Liver (tissue), 9 donors: ENCODE results near the gene ENO4. TPM values are rescaled to one million over a fixed set of nuclear protein-coding genes. Genes with fewer than 3 reads are reported as not detected.

Experiments used
- DNase-seq: peaks from one replicate; pipeline ENCODE4 v3.0.0-alpha.2; 2017; ENCODE audit warnings: low spot score
- H3K27ac ChIP-seq, 2 donors: one replicate each; pipeline ENCODE4 v1.7.0; 2013; ENCODE audit warnings: inconsistent platforms in 2 of 2, low read length in 2 of 2, control low read depth in 1 of 2, low read depth in 1 of 2, mild to moderate bottlenecking in 1 of 2
- H3K27me3 ChIP-seq, 4 donors: one replicate each; pipeline versions ENCODE4 v1.6.1 to v1.7.0; 2013; ENCODE audit warnings: low read length in 3 of 4, inconsistent platforms in 1 of 4, mild to moderate bottlenecking in 1 of 4, moderate library complexity in 1 of 4; ENCODE audit not compliant: control insufficient read depth in 4 of 4, insufficient read depth in 4 of 4
- H3K36me3 ChIP-seq, 4 donors: one replicate each; pipeline versions ENCODE4 v1.6.1 to v1.7.0; 2013; ENCODE audit warnings: low read length in 3 of 4, mild to moderate bottlenecking in 3 of 4, low read depth in 1 of 4, moderate library complexity in 1 of 4; ENCODE audit not compliant: control insufficient read depth in 4 of 4, insufficient read depth in 3 of 4
- H3K4me1 ChIP-seq, 4 donors: one replicate each; pipeline versions ENCODE4 v1.6.1 to v1.7.0; 2013; ENCODE audit warnings: low read length in 3 of 4, mild to moderate bottlenecking in 3 of 4, moderate library complexity in 1 of 4; ENCODE audit not compliant: control insufficient read depth in 4 of 4, insufficient read depth in 4 of 4
- H3K4me3 ChIP-seq, 3 donors: one replicate each; pipeline versions ENCODE4 v1.6.1 to v1.7.0; 2013; ENCODE audit warnings: low read length in 3 of 3, control low read depth in 1 of 3, low read depth in 1 of 3, mild to moderate bottlenecking in 1 of 3
- H3K9ac ChIP-seq, 2 donors: one replicate each; pipeline ENCODE4 v1.7.0; 2013; ENCODE audit warnings: low read length in 2 of 2, mild to moderate bottlenecking in 2 of 2, moderate library complexity in 2 of 2, control low read depth in 1 of 2, low read depth in 1 of 2
- H3K9me3 ChIP-seq, 4 donors: one replicate each; pipeline versions ENCODE4 v1.6.1 to v1.7.0; 2013; ENCODE audit warnings: low read length in 3 of 4; ENCODE audit not compliant: control insufficient read depth in 4 of 4
- EGR1 ChIP-seq, 2 donors: IDR thresholded peaks; 2 replicates each; pipeline ENCODE4 v1.6.1; 2016 to 2018; ENCODE audit warnings: antibody characterized with exemption in 2 of 2, low read depth in 2 of 2
- GABPA ChIP-seq, 2 donors: IDR thresholded peaks in 1 of 2; conservative IDR thresholded peaks in 1 of 2; 2 replicates each; pipeline ENCODE4 v1.6.1; 2016; ENCODE audit warnings: antibody characterized with exemption in 2 of 2, mild to moderate bottlenecking in 1 of 2, moderate library complexity in 1 of 2
- HNF4A ChIP-seq, 2 donors: conservative IDR thresholded peaks; 2 replicates each; pipeline ENCODE4 v1.6.1; 2016; ENCODE audit warnings: antibody characterized with exemption in 2 of 2, mild to moderate bottlenecking in 2 of 2
- HNF4G ChIP-seq: IDR thresholded peaks from 2 replicates; pipeline ENCODE4 v1.6.1; 2016; ENCODE audit warnings: antibody characterized with exemption
- JUND ChIP-seq, 2 donors: IDR thresholded peaks; 2 replicates each; pipeline ENCODE4 v1.6.1; 2016; ENCODE audit warnings: antibody characterized with exemption in 2 of 2
- NR2F2 ChIP-seq: IDR thresholded peaks from 2 replicates; pipeline ENCODE4 v1.6.1; 2016; ENCODE audit warnings: antibody characterized with exemption
- RAD21 ChIP-seq, 2 donors: IDR thresholded peaks; 2 replicates each; pipeline ENCODE4 v1.6.1; 2016; ENCODE audit warnings: antibody characterized with exemption in 2 of 2, mild to moderate bottlenecking in 2 of 2
- SP1 ChIP-seq: IDR thresholded peaks from 2 replicates; pipeline ENCODE4 v1.6.1; 2018; ENCODE audit warnings: antibody characterized with exemption, mild to moderate bottlenecking
- TAF1 ChIP-seq: conservative IDR thresholded peaks from 2 replicates; pipeline ENCODE4 v1.6.1; 2016; ENCODE audit warnings: antibody characterized with exemption, mild to moderate bottlenecking
- YY1 ChIP-seq: IDR thresholded peaks from 2 replicates; pipeline ENCODE4 v1.6.1; 2016; ENCODE audit warnings: antibody characterized with exemption, mild to moderate bottlenecking
- WGBS: extraction: QIAGEN DNeasy Blood & Tissue Kit; methylation state at CpG from one replicate; pipeline ENCODE4 v1.1.7; 2013; 5-methylcytosine and 5-hydroxymethylcytosine counted together
- polyA plus RNA-seq, 2 donors: library from polyadenylated mRNA; stranded (reverse) in 1 of 2; unstranded in 1 of 2; fragments of 200-250 nt in 1 of 2; fragments of >200 nt in 1 of 2; fragmentation: Nextera tagmentation in 1 of 2; extraction: Ambion mirVana in 1 of 2; gene quantifications; one replicate each; pipeline versions ENCODE4 v1.2.1 to v1.2.3, GENCODE V29; 2013 to 2015
- total RNA-seq, 2 donors: library from RNA; depleted of rRNA; stranded (reverse); fragments of >200 nt; gene quantifications; one replicate each; pipeline ENCODE4 v1.2.3, GENCODE V29; 2014
- TF ChIP-seq, protein P1 (sequence below): IDR thresholded peaks from 2 replicates; pipeline ENCODE4 v1.6.1; 2016; ENCODE audit warnings: antibody characterized with exemption
- TF ChIP-seq, protein P2 (sequence below): IDR thresholded peaks from 2 replicates; pipeline ENCODE4 v1.6.1; 2016; ENCODE audit warnings: antibody characterized with exemption
- TF ChIP-seq, protein P3 (sequence below): IDR thresholded peaks from 2 replicates; pipeline ENCODE4 v1.6.1; 2016; ENCODE audit warnings: antibody characterized with exemption
- TF ChIP-seq, protein P4 (sequence below): IDR thresholded peaks from 2 replicates; pipeline ENCODE4 v1.6.1; 2016; ENCODE audit warnings: antibody characterized with exemption, mild to moderate bottlenecking
- donor health status: healthy.
- donor health status: healthy.
- donor health status: healthy.
- donor health status: healthy.
- donor health status: healthy.

The ENO4 gene
- total and polyA plus RNA-seq, 4 donors = 0.03 to 0.19 (median 0.10) TPM

DNA sequence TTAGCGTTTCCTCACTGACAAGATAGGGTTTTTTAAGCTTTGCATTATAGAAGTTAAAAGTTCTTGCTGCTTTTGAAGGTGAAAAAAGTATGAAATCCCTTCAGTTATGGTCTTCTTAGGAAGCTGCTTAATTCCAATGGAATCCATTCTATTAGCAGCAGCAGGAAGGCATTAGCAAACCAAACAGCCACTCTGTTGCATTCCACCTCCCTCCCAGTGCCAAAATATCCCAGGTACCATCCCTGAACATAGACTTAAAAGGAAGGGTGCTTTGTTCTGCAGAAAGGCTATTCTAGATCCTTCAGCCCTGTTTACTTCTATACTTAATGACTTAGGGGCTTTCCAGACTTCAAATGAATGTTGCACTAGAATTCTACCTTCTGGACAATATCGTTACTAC is 23.8 kb downstream of the ENO4 start:
- Histone ChIP-seq H3K4me3 (no peak overlapping the region), H3K27ac (no peak overlapping the region), H3K27me3 (no peaks in the 10 kb centered on the region), H3K9me3 (no peaks in the 10 kb centered on the region), H3K4me1 (peaks cover 0 to 9% (median 1%) of the 10 kb centered on the region in 4 donors), H3K36me3 (no peaks in the 10 kb centered on the region), H3K9ac (no peak overlapping the region)
- DNase-seq = no peak
- 73% methylated on average over 2 of the region's 2 CpGs for WGBS
- TF ChIP-seq HNF4G = no peak
- TF ChIP-seq, protein P1, sequence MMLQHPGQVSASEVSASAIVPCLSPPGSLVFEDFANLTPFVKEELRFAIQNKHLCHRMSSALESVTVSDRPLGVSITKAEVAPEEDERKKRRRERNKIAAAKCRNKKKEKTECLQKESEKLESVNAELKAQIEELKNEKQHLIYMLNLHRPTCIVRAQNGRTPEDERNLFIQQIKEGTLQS = no peak

DNA sequence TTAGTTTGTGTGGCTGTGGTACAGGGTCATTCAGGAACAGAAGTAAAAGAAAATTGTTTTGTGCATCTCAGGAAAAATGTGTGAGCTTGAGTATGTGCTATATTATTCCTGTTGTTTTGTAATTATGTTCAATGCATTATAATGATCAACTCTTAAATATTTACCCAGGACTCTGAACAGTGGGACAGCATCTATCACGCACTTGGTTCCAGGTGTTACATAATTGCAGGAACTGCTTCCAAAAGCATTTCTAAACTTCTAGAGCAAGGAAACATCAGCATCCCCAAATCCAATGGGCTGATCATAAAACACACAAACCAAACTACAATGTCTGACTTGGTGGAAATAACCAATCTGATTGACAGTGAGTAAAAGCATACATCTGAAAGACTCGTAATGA is 26.6 kb downstream of the ENO4 start:
- no peak for DNase-seq
- Histone ChIP-seq H3K4me3 (no peak overlapping the region), H3K9ac (no peak overlapping the region), H3K4me1 (peaks cover 0 to 3% (median under 1%) of the 10 kb centered on the region in 4 donors), H3K36me3 (no peaks in the 10 kb centered on the region), H3K27me3 (no peaks in the 10 kb centered on the region), H3K27ac (no peak overlapping the region), H3K9me3 (no peaks in the 10 kb centered on the region)
- TF ChIP-seq TAF1 (no peak), HNF4A (conservative IDR thresholded peaks at IDR 0.05) (peak in 1 of 2 donors; percentile 11)
- 68% methylated on average over 2 of the region's 2 CpGs for whole genome bisulfite sequencing

DNA sequence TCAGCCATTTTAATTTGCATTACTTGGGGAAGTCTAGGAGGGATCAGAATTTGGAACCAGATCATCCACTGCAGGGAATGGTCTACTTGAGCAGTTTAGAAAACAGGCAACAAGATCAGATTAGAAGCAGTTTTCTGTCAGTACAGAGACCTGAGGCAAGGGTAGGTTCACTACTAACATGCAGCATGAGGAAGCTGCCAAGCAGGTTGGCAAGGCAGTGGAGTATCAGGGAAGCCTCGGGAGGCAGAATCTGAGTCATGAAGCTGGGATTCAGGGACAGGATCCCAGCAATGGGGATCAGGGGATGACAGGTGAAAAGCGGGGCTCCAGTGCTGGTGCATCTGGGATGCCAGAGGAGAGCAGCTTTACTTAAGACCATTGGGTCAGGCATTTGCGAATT is 28.1 kb downstream of the ENO4 start:
- no peak for DNase-seq
- TF ChIP-seq YY1 = no peak
- TF ChIP-seq HNF4G = no peak
- TF ChIP-seq, protein P2, sequence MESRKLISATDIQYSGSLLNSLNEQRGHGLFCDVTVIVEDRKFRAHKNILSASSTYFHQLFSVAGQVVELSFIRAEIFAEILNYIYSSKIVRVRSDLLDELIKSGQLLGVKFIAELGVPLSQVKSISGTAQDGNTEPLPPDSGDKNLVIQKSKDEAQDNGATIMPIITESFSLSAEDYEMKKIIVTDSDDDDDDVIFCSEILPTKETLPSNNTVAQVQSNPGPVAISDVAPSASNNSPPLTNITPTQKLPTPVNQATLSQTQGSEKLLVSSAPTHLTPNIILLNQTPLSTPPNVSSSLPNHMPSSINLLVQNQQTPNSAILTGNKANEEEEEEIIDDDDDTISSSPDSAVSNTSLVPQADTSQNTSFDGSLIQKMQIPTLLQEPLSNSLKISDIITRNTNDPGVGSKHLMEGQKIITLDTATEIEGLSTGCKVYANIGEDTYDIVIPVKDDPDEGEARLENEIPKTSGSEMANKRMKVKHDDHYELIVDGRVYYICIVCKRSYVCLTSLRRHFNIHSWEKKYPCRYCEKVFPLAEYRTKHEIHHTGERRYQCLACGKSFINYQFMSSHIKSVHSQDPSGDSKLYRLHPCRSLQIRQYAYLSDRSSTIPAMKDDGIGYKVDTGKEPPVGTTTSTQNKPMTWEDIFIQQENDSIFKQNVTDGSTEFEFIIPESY = no peak
- TF ChIP-seq, protein P3, sequence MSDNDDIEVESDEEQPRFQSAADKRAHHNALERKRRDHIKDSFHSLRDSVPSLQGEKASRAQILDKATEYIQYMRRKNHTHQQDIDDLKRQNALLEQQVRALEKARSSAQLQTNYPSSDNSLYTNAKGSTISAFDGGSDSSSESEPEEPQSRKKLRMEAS = no peak
- TF ChIP-seq RAD21 (IDR thresholded peaks at IDR 0.05) = no peak
- Histone ChIP-seq H3K36me3 (no peaks in the 10 kb centered on the region), H3K4me3 (no peak overlapping the region), H3K9ac (no peak overlapping the region), H3K27ac (no peak overlapping the region), H3K9me3 (no peaks in the 10 kb centered on the region), H3K27me3 (no peaks in the 10 kb centered on the region), H3K4me1 (no peaks in the 10 kb centered on the region)
- WGBS = 88% methylated on average over 3 of the region's 3 CpGs

DNA sequence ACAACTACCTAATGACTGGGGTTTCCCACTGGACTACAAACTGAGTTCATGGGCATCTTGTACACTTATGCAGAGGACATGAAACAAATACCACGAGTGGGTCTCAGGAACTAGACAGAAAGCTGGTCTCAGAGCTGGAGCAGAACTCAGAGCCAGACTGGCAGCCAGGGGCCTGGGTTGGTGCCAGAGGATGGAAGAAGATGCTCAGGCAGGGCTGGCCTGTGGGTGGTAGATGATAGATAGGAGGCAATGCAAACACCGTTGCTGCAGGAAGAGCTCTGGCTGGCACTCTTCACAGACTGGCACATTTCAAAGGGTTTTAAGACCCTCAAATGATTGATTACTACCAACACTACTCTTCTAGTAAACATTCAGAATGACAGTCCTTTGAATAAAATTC is 28.8 kb downstream of the ENO4 start:
- 75% methylated on average over 2 of the region's 2 CpGs for WGBS
- no peaks in the 10 kb centered on the region for H3K36me3 ChIP-seq
- H3K9me3 ChIP-seq = no peaks in the 10 kb centered on the region
- H3K27ac ChIP-seq = no peak overlapping the region
- no peak for DNase-seq
- no peaks in the 10 kb centered on the region for H3K4me1 ChIP-seq
- no peaks in the 10 kb centered on the region for H3K27me3 ChIP-seq
- TF ChIP-seq EGR1 (IDR thresholded peaks at IDR 0.05; ENCODE audit: low read depth in 2 of 2) (no peak), NR2F2 (no peak), SP1 (no peak), JUND (IDR thresholded peaks at IDR 0.05) (no peak), GABPA (IDR thresholded peaks at IDR 0.05 in 1 of 2, conservative IDR thresholded peaks at IDR 0.05 in 1 of 2) (no peak), HNF4G (no peak), RAD21 (IDR thresholded peaks at IDR 0.05) (no peak), YY1 (no peak)
- TF ChIP-seq, protein P3 = no peak
- TF ChIP-seq, protein P4, sequence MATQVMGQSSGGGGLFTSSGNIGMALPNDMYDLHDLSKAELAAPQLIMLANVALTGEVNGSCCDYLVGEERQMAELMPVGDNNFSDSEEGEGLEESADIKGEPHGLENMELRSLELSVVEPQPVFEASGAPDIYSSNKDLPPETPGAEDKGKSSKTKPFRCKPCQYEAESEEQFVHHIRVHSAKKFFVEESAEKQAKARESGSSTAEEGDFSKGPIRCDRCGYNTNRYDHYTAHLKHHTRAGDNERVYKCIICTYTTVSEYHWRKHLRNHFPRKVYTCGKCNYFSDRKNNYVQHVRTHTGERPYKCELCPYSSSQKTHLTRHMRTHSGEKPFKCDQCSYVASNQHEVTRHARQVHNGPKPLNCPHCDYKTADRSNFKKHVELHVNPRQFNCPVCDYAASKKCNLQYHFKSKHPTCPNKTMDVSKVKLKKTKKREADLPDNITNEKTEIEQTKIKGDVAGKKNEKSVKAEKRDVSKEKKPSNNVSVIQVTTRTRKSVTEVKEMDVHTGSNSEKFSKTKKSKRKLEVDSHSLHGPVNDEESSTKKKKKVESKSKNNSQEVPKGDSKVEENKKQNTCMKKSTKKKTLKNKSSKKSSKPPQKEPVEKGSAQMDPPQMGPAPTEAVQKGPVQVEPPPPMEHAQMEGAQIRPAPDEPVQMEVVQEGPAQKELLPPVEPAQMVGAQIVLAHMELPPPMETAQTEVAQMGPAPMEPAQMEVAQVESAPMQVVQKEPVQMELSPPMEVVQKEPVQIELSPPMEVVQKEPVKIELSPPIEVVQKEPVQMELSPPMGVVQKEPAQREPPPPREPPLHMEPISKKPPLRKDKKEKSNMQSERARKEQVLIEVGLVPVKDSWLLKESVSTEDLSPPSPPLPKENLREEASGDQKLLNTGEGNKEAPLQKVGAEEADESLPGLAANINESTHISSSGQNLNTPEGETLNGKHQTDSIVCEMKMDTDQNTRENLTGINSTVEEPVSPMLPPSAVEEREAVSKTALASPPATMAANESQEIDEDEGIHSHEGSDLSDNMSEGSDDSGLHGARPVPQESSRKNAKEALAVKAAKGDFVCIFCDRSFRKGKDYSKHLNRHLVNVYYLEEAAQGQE = no peak
- TF ChIP-seq, protein P2 = no peak
- H3K4me3 ChIP-seq = no peak overlapping the region
- H3K9ac ChIP-seq = no peak overlapping the region
